Measurements from ENCODE around the gene TMIE.

Gene TMIE

DNA sequence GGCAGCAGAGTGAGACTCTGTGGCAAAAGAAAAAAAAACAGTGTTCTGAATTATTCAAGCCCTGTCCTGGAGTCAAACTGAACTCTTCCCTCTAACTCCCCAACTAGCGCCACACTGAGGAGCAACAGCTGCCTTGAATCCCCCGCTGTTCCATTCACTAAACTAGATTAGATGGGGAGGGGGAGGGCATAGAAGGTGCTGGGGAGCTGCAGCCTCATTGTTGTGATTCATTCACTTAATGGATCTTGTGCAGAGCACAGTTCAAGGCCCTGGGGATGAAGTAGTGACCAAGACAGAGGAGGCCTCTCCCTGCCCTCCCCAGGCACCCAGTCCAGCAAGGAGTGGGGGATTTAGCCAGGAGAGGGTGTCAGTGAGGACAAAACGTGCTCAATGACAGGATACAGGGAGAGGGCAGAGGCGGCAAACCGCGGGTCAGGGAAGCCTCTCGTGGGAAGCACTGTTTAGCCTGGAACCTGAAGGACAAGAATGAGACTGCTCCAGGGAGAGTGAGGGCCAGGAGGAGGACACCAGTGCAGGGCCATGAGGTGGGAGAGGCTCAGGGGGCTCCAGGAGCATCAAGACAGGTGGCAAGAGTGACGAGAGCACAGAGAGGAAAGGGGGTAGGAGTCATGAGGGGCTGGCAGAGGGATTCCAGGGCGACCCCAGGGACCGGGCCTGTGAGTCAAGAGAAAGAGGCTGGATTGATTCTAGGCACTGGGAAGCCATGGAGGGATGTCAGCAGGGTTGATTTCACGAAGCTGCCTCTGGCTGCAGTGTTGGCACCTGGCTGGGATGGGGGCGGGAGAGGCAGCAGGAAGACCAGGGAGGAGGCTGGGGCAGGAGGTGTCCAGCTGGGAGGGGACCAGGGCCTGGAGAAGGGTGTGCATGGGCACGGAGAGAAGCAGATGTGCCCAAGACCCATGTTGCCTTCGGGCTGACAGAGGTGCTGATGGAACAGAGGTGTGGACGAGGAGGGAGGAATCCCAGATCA is 39.1 kb upstream of the TMIE start:
- H3K27me3 ChIP-seq (replicated peaks in 2 of 5; ENCODE audit: control insufficient read depth in 4 of 5, insufficient read depth in 5 of 5, low read length in 4 of 5) = peaks cover 0 to 2% (median 0%) of the 10 kb centered on the region in 5 experiments
- WGBS (ENCODE audit: insufficient coverage) = 90% methylated on average over 12 of the region's 15 CpGs
- no peak overlapping the region for H3K4me3 ChIP-seq (ENCODE audit: control insufficient read depth in 1 of 7, extremely low read depth in 1 of 7, insufficient read depth in 4 of 7, low read depth in 2 of 7, low read length in 6 of 7)
- no peaks in the 10 kb centered on the region for H3K36me3 ChIP-seq (ENCODE audit: control insufficient read depth in 4 of 4, insufficient read depth in 4 of 4, low read length in 3 of 4)
- no peaks in the 10 kb centered on the region for H3K4me1 ChIP-seq (ENCODE audit: control extremely low read depth in 1 of 4, control insufficient read depth in 4 of 4, insufficient read depth in 4 of 4, low read length in 3 of 4)
- no peak for DNase-seq
- H3K27ac ChIP-seq (ENCODE audit: insufficient read depth in 1 of 2, low read depth in 1 of 2, low read length in 2 of 2, poor library complexity in 1 of 2, severe bottlenecking in 2 of 2) = no peak overlapping the region
- H3K9me3 ChIP-seq (ENCODE audit: control extremely low read depth in 1 of 5, control insufficient read depth in 4 of 5, insufficient read depth in 2 of 5, low read depth in 1 of 5, low read length in 4 of 5) = no peaks in the 10 kb centered on the region
- POLR2A ChIA-PET = no interaction called here
- CTCF ChIA-PET = interaction anchor here (1.4 kb wide), 1 partner anchor 233 kb away, joined by 3 read pairs; no protein-coding TSS in a partner anchor

DNA sequence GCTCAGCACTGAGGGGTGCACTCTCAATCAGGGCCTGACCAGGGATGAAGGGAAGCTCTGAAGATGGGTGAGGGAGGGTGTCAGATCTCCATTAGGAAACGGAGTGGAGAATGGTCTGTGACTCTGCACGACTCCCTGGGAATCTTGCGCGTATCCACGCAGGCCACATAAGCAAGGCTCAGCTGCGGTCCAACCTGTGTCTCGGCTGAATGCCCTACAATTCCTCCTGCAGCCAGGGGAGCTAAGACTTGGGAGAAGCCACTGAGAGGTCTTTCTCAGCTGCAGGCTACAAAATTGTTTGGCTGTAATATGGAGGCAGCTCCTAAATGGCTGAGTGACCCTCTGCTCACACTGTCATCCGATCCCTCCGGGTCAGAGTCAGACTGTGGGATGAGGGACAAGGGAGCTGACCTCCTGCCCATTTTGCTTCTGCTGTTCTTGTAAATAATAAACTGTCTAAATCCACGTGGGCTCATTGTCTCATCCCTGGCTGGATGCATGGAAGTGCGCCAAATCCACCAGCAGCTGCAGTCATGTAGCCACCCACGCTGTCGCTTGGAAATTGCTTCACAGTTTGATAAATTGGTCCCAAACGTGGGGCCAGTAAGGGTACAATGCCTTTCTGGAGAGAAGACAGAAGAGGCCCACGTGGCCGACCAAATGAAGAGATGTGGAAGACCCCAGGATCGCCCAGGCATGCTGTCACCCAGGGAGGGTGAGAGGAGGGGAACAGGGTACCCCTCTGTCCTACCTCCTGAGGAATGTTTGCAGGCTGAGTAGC is 38.2 kb upstream of the TMIE start:
- H3K36me3 ChIP-seq (ENCODE audit: control insufficient read depth in 4 of 4, insufficient read depth in 4 of 4, low read length in 3 of 4) = no peaks in the 10 kb centered on the region
- no peaks in the 10 kb centered on the region for H3K9me3 ChIP-seq (ENCODE audit: control extremely low read depth in 1 of 5, control insufficient read depth in 4 of 5, insufficient read depth in 2 of 5, low read depth in 1 of 5, low read length in 4 of 5)
- no peak overlapping the region for H3K27ac ChIP-seq (ENCODE audit: insufficient read depth in 1 of 2, low read depth in 1 of 2, low read length in 2 of 2, poor library complexity in 1 of 2, severe bottlenecking in 2 of 2)
- no peaks in the 10 kb centered on the region for H3K4me1 ChIP-seq (ENCODE audit: control extremely low read depth in 1 of 4, control insufficient read depth in 4 of 4, insufficient read depth in 4 of 4, low read length in 3 of 4)
- ChIA-PET POLR2A (no interaction called here), CTCF (interaction anchor here (1.4 to 1.7 kb wide), 2 partner anchors 11 to 232 kb away, joined by 3 to 5 read pairs; no protein-coding TSS in a partner anchor)
- DNase-seq = no peak
- 88% methylated on average over 17 of the region's 17 CpGs for WGBS (ENCODE audit: insufficient coverage)
- no peak overlapping the region for H3K4me3 ChIP-seq (ENCODE audit: control insufficient read depth in 1 of 7, extremely low read depth in 1 of 7, insufficient read depth in 4 of 7, low read depth in 2 of 7, low read length in 6 of 7)
- H3K27me3 ChIP-seq (replicated peaks in 2 of 5; ENCODE audit: control insufficient read depth in 4 of 5, insufficient read depth in 5 of 5, low read length in 4 of 5) = peaks cover 0 to 2% (median 0%) of the 10 kb centered on the region in 5 experiments

DNA sequence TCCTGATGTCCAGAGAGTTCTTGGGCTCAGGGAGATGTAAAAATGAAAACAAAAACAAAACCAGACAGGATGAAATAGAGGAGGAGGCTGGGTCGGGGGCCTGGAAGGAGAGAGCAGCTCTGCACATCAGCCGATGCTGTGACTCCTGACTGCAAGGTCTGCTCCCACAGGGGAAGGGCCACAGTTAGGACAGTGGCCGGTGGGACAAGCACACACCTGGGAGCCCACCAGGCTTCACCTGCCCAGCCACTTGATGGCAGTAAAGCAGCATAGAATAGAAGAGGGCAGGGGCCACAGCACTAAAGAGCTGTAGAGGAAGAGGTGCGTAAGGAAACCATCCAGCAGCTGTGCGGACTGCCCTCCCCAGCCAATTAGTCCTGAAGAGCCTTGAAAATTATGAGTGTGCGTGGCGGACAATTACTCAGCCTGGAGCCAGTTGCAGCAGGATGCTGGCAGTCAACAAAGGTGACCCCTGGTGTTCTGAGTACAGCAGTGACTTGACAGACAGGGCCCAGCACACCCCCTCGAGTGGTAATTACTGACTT is 37.5 kb upstream of the TMIE start:
- ChIA-PET POLR2A (no interaction called here), CTCF (interaction anchor here (0.7 to 1.7 kb wide), 8 partner anchors 10 to 232 kb away, joined by 3 to 5 read pairs (median 3); no protein-coding TSS in a partner anchor)
- H3K36me3 ChIP-seq (ENCODE audit: control insufficient read depth in 4 of 4, insufficient read depth in 4 of 4, low read length in 3 of 4) = no peaks in the 10 kb centered on the region
- DNase-seq = peak; percentile 22 to 60 (median 53)
- WGBS (ENCODE audit: insufficient coverage) = 45% methylated on average over 8 of the region's 8 CpGs
- H3K27me3 ChIP-seq (replicated peaks in 2 of 5; ENCODE audit: control insufficient read depth in 4 of 5, insufficient read depth in 5 of 5, low read length in 4 of 5) = peaks cover 0 to 2% (median 0%) of the 10 kb centered on the region in 5 experiments
- H3K4me1 ChIP-seq (ENCODE audit: control extremely low read depth in 1 of 4, control insufficient read depth in 4 of 4, insufficient read depth in 4 of 4, low read length in 3 of 4) = no peaks in the 10 kb centered on the region
- no peak overlapping the region for H3K27ac ChIP-seq (ENCODE audit: insufficient read depth in 1 of 2, low read depth in 1 of 2, low read length in 2 of 2, poor library complexity in 1 of 2, severe bottlenecking in 2 of 2)
- H3K9me3 ChIP-seq (ENCODE audit: control extremely low read depth in 1 of 5, control insufficient read depth in 4 of 5, insufficient read depth in 2 of 5, low read depth in 1 of 5, low read length in 4 of 5) = no peaks in the 10 kb centered on the region
- no peak overlapping the region for H3K4me3 ChIP-seq (ENCODE audit: control insufficient read depth in 1 of 7, extremely low read depth in 1 of 7, insufficient read depth in 4 of 7, low read depth in 2 of 7, low read length in 6 of 7)

DNA sequence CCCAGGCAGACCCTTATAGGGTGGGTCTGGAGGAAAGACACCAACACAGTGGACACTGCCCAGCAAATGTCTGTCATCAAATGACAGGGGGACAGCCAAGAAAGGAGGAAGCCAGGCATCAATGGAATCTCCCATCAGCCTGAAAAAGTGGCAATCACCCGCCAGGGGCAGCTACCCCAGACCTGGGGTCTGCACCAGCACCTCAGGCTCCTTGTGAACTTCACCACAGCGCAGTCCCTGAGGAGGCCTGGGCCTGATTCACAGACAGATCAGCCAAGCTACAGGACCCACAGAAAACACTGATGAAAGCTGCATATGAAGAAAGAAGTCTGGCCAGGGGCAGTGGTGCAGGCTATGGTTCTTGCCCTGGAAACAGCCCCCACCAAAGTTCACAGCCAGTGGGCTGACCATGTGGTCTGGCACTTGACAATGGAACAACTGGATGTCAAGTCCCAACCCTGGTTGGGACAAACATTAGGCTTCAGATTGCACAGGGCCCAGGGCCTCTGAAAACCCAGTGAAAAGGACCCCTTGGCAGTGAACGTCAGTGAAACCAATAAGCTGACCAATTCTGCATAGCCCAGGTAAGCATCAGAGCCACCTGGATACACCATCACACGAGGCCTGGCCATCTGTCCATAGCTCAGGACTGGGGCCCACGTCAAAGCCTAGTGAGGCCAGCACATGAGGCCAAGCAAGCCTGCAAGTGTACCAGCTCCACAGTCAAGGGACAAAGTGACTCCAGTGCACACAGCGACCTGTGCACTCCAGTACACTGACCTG is 36.8 kb upstream of the TMIE start:
- CTCF ChIA-PET = interaction anchor here (0.7 to 1.7 kb wide), 8 partner anchors 9 to 227 kb away, joined by 3 to 5 read pairs (median 3); no protein-coding TSS in a partner anchor
- WGBS (ENCODE audit: insufficient coverage) = 96% methylated on average over 6 of the region's 6 CpGs

DNA sequence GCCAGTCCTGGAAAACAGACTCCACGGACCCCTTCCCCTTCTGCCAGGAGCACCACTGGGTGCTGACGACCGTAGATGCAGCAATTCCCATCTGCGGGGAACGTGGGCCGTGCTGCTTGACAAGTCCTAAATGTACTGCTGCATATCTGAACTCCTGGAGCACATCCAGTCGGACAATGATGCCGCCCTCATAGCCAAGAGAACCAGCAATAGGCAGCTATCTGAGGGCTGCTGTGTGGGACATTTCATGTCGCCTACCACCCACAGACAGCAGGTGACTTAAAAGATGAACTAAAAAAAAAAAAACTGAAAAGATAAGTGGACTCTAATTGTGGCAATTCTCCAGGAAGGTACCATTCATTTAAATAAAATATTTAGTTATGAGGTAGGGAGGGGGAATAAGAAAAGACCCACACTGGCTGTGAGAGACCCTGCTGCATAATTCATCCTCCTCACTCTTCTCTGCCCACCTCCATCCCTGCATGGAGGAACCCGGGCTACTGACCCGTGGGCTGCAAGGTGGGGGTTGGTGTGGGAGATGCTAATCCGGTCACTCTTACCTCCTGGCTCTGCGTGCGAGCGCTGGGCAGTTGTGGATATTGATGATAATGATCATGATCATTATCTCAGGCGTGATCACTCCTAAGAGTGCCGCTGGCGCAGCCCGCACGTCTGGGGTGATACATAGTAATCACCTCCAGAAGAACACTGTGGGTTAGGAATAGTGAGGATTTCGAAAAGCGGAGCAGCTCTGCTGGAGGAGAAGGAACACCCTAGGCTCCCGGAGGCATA is 36.0 kb upstream of the TMIE start:
- POLR2A ChIA-PET = no interaction called here
- H3K27ac ChIP-seq (ENCODE audit: insufficient read depth in 1 of 2, low read depth in 1 of 2, low read length in 2 of 2, poor library complexity in 1 of 2, severe bottlenecking in 2 of 2) = no peak overlapping the region
- WGBS (ENCODE audit: insufficient coverage) = 79% methylated on average over 20 of the region's 23 CpGs
- H3K4me1 ChIP-seq (ENCODE audit: control extremely low read depth in 1 of 4, control insufficient read depth in 4 of 4, insufficient read depth in 4 of 4, low read length in 3 of 4) = no peaks in the 10 kb centered on the region
- no peak for DNase-seq
- no peaks in the 10 kb centered on the region for H3K9me3 ChIP-seq (ENCODE audit: control extremely low read depth in 1 of 5, control insufficient read depth in 4 of 5, insufficient read depth in 2 of 5, low read depth in 1 of 5, low read length in 4 of 5)
- no peak overlapping the region for H3K4me3 ChIP-seq (ENCODE audit: control insufficient read depth in 1 of 7, extremely low read depth in 1 of 7, insufficient read depth in 4 of 7, low read depth in 2 of 7, low read length in 6 of 7)
- CTCF ChIA-PET = interaction anchor here (1.3 kb wide), 1 partner anchor 177 kb away, joined by 4 read pairs; no protein-coding TSS in a partner anchor
- peaks cover 0 to 2% (median 0%) of the 10 kb centered on the region in 5 experiments for H3K27me3 ChIP-seq (replicated peaks in 2 of 5; ENCODE audit: control insufficient read depth in 4 of 5, insufficient read depth in 5 of 5, low read length in 4 of 5)
- H3K36me3 ChIP-seq (ENCODE audit: control insufficient read depth in 4 of 4, insufficient read depth in 4 of 4, low read length in 3 of 4) = no peaks in the 10 kb centered on the region

More for the DNA sequence above, 36.8 kb upstream of the TMIE start:
- DNase-seq = no peak
- Histone ChIP-seq H3K9me3 (ENCODE audit: control extremely low read depth in 1 of 5, control insufficient read depth in 4 of 5, insufficient read depth in 2 of 5, low read depth in 1 of 5, low read length in 4 of 5) (no peaks in the 10 kb centered on the region), H3K36me3 (ENCODE audit: control insufficient read depth in 4 of 4, insufficient read depth in 4 of 4, low read length in 3 of 4) (no peaks in the 10 kb centered on the region), H3K4me3 (ENCODE audit: control insufficient read depth in 1 of 7, extremely low read depth in 1 of 7, insufficient read depth in 4 of 7, low read depth in 2 of 7, low read length in 6 of 7) (no peak overlapping the region), H3K27me3 (replicated peaks in 2 of 5; ENCODE audit: control insufficient read depth in 4 of 5, insufficient read depth in 5 of 5, low read length in 4 of 5) (peaks cover 0 to 2% (median 0%) of the 10 kb centered on the region in 5 experiments), H3K27ac (ENCODE audit: insufficient read depth in 1 of 2, low read depth in 1 of 2, low read length in 2 of 2, poor library complexity in 1 of 2, severe bottlenecking in 2 of 2) (no peak overlapping the region), H3K4me1 (ENCODE audit: control extremely low read depth in 1 of 4, control insufficient read depth in 4 of 4, insufficient read depth in 4 of 4, low read length in 3 of 4) (no peaks in the 10 kb centered on the region)
- POLR2A ChIA-PET = no interaction called here
